Stomach (tissue), 4 donors: ENCODE data around the gene KRT33B.

Source experiments
- CTCF ChIP-seq, 7 experiments: fragments of 450-650 bp in 4 of 7; fragments of 200-600 bp in 3 of 7; sonication (generic) in 3 of 7; IDR thresholded peaks; one replicate each; pipeline ENCODE4 v1.5.1; 2016 to 2019; ENCODE audit warnings: antibody characterized with exemption in 7 of 7, control low read depth in 2 of 7, mild to moderate bottlenecking in 1 of 7
- EP300 ChIP-seq: sonication (generic); formaldehyde crosslinking; IDR thresholded peaks from one replicate; pipeline ENCODE4 v1.6.1; 2017; ENCODE audit warnings: antibody characterized with exemption
- POLR2A ChIP-seq, 4 donors: fragments of 450-650 bp; IDR thresholded peaks; one replicate each; pipeline ENCODE4 v1.6.1; 2016; ENCODE audit warnings: antibody characterized with exemption in 4 of 4, control low read depth in 2 of 4, mild to moderate bottlenecking in 1 of 4, moderate library complexity in 1 of 4
- POLR2AphosphoS5 ChIP-seq, 3 donors: sonication (generic); formaldehyde crosslinking; IDR thresholded peaks; one replicate each; pipeline ENCODE4 v1.6.1; 2016; ENCODE audit warnings: antibody characterized with exemption in 3 of 3

GRCh38 chr17:41404024-41404671 is 34.5 kb upstream of the KRT33B start:
- TF ChIP-seq POLR2A (IDR thresholded peaks at IDR 0.05) (no peak), CTCF (IDR thresholded peaks at IDR 0.05) (no peak), POLR2AphosphoS5 (IDR thresholded peaks at IDR 0.05) (no peak), EP300 (no peak)
